ENCODE measurements around the gene HRH1.
"Not testable (repeated sequence)": the region's sequence is repeated elsewhere in the genome, so short reads cannot be mapped to it uniquely, and the experiment has no call there.

GRCh38 chr3:11113316-11113715, 41.0 kb upstream of the HRH1 start:
- TF ChIP-seq, protein P1, sequence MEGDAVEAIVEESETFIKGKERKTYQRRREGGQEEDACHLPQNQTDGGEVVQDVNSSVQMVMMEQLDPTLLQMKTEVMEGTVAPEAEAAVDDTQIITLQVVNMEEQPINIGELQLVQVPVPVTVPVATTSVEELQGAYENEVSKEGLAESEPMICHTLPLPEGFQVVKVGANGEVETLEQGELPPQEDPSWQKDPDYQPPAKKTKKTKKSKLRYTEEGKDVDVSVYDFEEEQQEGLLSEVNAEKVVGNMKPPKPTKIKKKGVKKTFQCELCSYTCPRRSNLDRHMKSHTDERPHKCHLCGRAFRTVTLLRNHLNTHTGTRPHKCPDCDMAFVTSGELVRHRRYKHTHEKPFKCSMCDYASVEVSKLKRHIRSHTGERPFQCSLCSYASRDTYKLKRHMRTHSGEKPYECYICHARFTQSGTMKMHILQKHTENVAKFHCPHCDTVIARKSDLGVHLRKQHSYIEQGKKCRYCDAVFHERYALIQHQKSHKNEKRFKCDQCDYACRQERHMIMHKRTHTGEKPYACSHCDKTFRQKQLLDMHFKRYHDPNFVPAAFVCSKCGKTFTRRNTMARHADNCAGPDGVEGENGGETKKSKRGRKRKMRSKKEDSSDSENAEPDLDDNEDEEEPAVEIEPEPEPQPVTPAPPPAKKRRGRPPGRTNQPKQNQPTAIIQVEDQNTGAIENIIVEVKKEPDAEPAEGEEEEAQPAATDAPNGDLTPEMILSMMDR (IDR thresholded peaks at IDR 0.05) = not testable (repeated sequence)
- TF ChIP-seq ZFX (IDR thresholded peaks at IDR 0.05; ENCODE audit: borderline replicate concordance) = not testable (repeated sequence)
